Calu3 (cell line): ENCODE data around the gene MYO1G. TPM values are rescaled to one million over a fixed set of nuclear protein-coding genes. Genes with fewer than 3 reads are reported as not detected.

Experiments
- BruUV-seq: library from RNA; stranded (reverse); fragments of 400-500 nt; replicated peaks from 2 replicates; lab custom pipeline; 2021; lab: Mats Ljungman, UMichigan
- CTCF ChIA-PET: fragments of 300-600 bp; sonication (Branson Sonifier 250); formaldehyde crosslinking; loops from one replicate; lab custom pipeline; 2022; ENCODE audit warnings: antibody characterized with exemption; lab: Charles Lee
- DNase-seq: peaks from one replicate; pipeline ENCODE4 v3.0.0; 2022
- H3K27ac Mint-ChIP-seq: one replicate; pipeline ENCODE4 v1.8.0; 2022; ENCODE audit warnings: mixed read lengths; ENCODE audit not compliant: unreplicated experiment
- H3K27me3 Mint-ChIP-seq: one replicate; pipeline ENCODE4 v1.8.0; 2022; ENCODE audit warnings: mixed read lengths; ENCODE audit not compliant: unreplicated experiment
- H3K36me3 Mint-ChIP-seq: one replicate; pipeline ENCODE4 v1.8.0; 2022; ENCODE audit warnings: mild to moderate bottlenecking, moderate library complexity, mixed read lengths; ENCODE audit not compliant: insufficient read depth, unreplicated experiment
- H3K4me1 Mint-ChIP-seq: one replicate; pipeline ENCODE4 v1.8.0; 2022; ENCODE audit warnings: mild to moderate bottlenecking, low read depth, mixed read lengths; ENCODE audit not compliant: unreplicated experiment
- H3K4me3 Mint-ChIP-seq: one replicate; pipeline ENCODE4 v1.8.0; 2022; ENCODE audit warnings: mild to moderate bottlenecking, low read depth, moderate library complexity, mixed read lengths; ENCODE audit not compliant: unreplicated experiment
- H3K9me3 Mint-ChIP-seq: one replicate; pipeline ENCODE4 v1.8.0; 2022; ENCODE audit warnings: low read depth, mixed read lengths; ENCODE audit not compliant: unreplicated experiment
- CTCF ChIP-seq: fragments of 200-600 bp; IDR thresholded peaks from one replicate; pipeline ENCODE4 v1.8.0; 2022; ENCODE audit warnings: antibody characterized with exemption; ENCODE audit not compliant: unreplicated experiment
- intact Hi-C: fragments of 100-400 bp; cut with micrococcal nuclease; formaldehyde crosslinking; loops from one replicate; pipeline ENCODE4 v1.10.0; 2022; ENCODE audit not compliant: unreplicated experiment
- total RNA-seq: library from RNA; stranded (reverse); gene quantifications from 2 replicates; pipeline ENCODE4 v1.2.3, GENCODE V29; 2022

MYO1G gene
- total RNA-seq, 1 experiment from 2014 or later: 0.33 TPM

DNA sequence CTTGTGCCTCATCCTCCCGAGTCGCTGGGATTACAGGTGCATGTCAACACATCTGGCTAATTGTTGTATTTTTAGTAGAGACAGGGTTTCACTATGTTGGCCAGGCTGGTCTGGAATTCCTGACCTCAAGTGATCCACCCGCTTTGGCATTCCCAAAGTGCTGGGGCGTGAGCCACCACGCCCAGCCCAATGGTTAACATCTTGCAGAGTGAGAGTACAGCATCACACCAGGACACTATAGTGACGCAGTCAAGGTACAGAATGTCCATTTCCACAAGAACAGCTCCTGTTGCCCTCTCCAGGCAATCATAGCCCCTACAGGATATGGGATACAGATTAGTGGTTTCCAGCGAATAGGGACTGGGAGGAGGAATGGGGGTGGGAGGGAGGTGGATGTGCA is 34.0 kb downstream of the MYO1G start:
- CTCF ChIA-PET: interaction anchor here (0.6 kb wide), 1 partner anchor 328 kb away, joined by 6 read pairs; no protein-coding TSS in a partner anchor
- no peak overlapping the region for H3K27ac Mint-ChIP-seq
- no TSS peak for BruUV-seq
- intact Hi-C loops: no loop called here
- no peak for DNase-seq
- no peaks in the 10 kb centered on the region for H3K36me3 Mint-ChIP-seq
- H3K4me3 Mint-ChIP-seq: no peak overlapping the region
- H3K4me1 Mint-ChIP-seq: no peaks in the 10 kb centered on the region
- no peaks in the 10 kb centered on the region for H3K9me3 Mint-ChIP-seq
- H3K27me3 Mint-ChIP-seq: peaks cover 20% of the 10 kb centered on the region
- TF ChIP-seq CTCF: no peak

GRCh38 chr7:44943631-44944030 is 35.2 kb downstream of the MYO1G start:
- Mint-ChIP-seq H3K4me1 (no peaks in the 10 kb centered on the region), H3K27ac (no peak overlapping the region), H3K36me3 (no peaks in the 10 kb centered on the region), H3K4me3 (no peak overlapping the region), H3K9me3 (no peaks in the 10 kb centered on the region), H3K27me3 (peaks cover 20% of the 10 kb centered on the region)
- TF ChIP-seq CTCF: no peak
- DNase-seq: no peak
- BruUV-seq: no TSS peak
- CTCF ChIA-PET: interaction anchor here (0.7 to 1.2 kb wide), 4 partner anchors 13 to 62 kb away, joined by 3 to 5 read pairs (median 3); no protein-coding TSS in a partner anchor
- intact Hi-C loops: no loop called here

GRCh38 chr7:44937426-44937825 is 41.4 kb downstream of the MYO1G start:
- no peak for DNase-seq
- CTCF ChIA-PET: no interaction called here
- intact Hi-C loops: no loop called here
- Mint-ChIP-seq H3K27me3 (peaks cover 52% of the 10 kb centered on the region), H3K9me3 (no peaks in the 10 kb centered on the region), H3K4me1 (no peaks in the 10 kb centered on the region), H3K27ac (no peak overlapping the region), H3K4me3 (no peak overlapping the region), H3K36me3 (no peaks in the 10 kb centered on the region)
- BruUV-seq: no TSS peak
- no peak for TF ChIP-seq CTCF

DNA sequence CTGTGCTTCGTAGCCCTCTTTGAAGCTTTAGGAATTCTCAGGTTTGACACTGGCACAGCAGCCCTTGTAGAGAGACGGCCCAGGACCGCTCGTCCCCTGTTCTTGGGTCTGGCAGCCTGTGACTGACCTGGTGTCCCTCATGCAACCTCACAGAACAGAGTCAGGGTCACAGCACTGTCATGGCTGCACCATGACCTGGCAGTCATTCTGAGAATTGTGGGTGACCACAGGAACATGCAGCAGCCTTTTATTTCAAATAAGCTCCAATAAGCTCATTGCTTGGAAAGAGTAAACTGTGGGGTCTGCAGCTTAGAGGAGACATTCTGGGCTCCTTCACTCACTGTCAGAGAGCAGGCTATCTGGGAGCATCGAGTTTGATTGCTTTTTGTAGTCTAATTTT is 42.5 kb downstream of the MYO1G start:
- H3K9me3 Mint-ChIP-seq: no peaks in the 10 kb centered on the region
- TF ChIP-seq CTCF: no peak

More for the DNA sequence above, 42.5 kb downstream of the MYO1G start:
- intact Hi-C loops: no loop called here
- CTCF ChIA-PET: interaction anchor here (0.7 to 1.4 kb wide), 2 partner anchors 200 to 1082 kb away, joined by 3 read pairs; no protein-coding TSS in a partner anchor
- no peak for DNase-seq
- peaks cover 52% of the 10 kb centered on the region for H3K27me3 Mint-ChIP-seq
- no peaks in the 10 kb centered on the region for H3K4me1 Mint-ChIP-seq
- H3K36me3 Mint-ChIP-seq: no peaks in the 10 kb centered on the region
- no peak overlapping the region for H3K4me3 Mint-ChIP-seq
- BruUV-seq: no TSS peak
- H3K27ac Mint-ChIP-seq: no peak overlapping the region
